NCI-H2081 treated with DMSO at 0.1 percent for 48 hours (cell line): ENCODE data around the gene PNLIP.

Experiments
- DNase-seq: peaks from one replicate; lab custom pipeline; 2025; lab: John Stamatoyannopoulos, UW

Gene PNLIP

DNA sequence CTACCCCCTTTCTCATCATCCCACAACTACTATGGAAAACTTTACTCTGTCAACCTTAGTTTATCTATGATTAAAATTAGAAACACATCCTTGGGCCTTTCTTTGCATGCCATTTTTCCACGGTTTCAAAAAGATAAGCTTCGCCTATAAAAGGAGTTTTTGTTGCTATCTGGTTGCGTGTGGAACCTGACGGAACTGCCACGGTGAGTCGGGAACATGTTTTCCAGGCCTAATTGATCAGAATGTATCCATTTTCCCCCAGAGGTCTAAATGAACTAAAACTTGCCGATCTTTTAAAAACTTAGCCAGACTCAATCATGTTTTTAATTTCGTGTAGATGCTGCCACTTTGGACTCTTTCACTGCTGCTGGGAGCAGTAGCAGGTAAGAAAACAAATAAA lies at the start of gene PNLIP:
Gene PNLIP, plus strand, starts transcription at position 176 of the 400 bp plus-strand sequence. Its CDS starts 162 bp downstream, at position 338.
- no peak for DNase-seq

GRCh38 chr10:116504786-116505185 lies 40.9 kb upstream of the PNLIP start:
- DNase-seq = no peak

- no peak for DNase-seq
Measured at GRCh38 chr10:116510565-116510964, 35.2 kb upstream of the PNLIP start.

DNA sequence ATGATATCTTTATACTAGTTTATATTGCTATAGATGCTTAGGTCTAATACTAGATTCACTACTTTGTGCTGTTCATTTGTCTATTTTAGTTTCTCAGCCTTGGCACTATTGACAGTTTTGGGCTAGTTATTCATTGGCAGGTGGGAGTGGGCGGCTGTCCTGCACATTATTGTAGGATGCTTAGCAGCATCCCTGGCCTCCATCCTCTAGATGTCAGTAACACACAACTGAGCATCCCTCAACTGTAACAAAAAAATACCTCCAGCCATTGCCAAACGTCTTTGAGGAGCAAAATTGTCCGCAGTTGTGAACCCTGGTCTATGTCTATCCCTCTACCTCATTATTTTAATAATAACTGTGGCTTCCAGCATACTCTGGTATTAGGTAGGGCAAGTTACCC lies 34.4 kb upstream of the PNLIP start:
- DNase-seq = no peak

DNA sequence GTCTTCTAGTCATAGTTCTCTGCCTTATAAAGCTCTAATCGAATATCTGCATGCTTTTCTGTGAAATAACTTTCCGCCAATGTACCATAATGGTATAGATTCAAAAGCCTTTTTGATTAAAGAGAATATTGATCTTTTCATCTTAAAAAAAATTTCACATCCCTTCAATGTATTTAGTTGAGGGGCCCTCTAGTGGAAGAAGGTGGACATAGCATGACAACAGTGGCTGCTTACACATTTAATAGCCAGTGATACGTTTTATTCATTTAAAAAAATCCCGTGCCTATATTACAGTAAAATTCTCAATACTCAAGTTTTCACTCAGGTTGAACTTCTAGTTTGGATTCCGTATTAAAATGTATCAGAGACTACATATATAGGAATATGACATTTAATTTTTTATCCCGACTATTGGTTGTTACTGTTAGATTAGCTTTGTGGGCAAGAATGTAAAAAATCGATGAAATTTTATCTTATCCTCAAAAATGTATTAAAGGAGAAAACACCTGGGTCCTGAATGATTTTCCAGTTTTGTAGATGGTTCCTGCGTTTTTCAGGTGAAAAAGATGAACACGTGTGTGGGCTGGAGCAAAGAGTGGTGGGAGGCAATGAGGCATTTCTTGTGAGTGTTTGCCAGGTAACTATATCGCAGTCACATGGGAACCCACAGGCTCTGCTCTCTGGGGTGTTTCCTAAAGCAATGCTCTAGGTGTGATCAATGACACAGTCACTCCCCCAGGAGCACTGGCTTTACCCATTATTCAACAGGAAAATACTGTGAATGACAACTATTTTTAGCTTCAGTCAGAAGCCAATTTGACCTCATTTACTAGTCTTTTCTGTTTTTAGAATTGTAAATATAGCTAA lies 24.1 kb upstream of the PNLIP start:
- no peak for DNase-seq

- no peak for DNase-seq
Measured at GRCh38 chr10:116522803-116523381, 22.8 kb upstream of the PNLIP start.

GRCh38 chr10:116524736-116525135 lies 21.0 kb upstream of the PNLIP start:
- no peak for DNase-seq

DNA sequence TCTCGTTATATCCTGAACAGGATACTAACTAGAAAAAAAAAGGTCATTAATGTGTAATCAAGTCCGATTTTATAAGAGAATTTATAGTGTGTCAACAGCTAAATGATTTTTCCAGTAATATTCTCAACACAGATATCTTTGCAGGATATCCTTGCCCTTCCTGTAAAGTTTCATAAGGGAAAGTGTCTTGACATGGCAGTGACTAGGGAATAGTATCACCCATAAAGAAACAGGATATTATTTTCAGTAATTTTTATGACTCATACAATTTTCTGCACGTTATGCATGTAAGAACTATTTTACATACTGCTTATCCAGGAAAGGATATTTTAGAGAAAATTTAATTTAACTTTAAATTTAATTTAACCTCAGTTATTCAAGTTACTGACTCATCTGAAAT lies 19.5 kb upstream of the PNLIP start:
- no peak for DNase-seq

GRCh38 chr10:116536810-116537209 lies 8.9 kb upstream of the PNLIP start:
- no peak for DNase-seq

GRCh38 chr10:116538456-116538855 lies 7.3 kb upstream of the PNLIP start:
- no peak for DNase-seq

DNA sequence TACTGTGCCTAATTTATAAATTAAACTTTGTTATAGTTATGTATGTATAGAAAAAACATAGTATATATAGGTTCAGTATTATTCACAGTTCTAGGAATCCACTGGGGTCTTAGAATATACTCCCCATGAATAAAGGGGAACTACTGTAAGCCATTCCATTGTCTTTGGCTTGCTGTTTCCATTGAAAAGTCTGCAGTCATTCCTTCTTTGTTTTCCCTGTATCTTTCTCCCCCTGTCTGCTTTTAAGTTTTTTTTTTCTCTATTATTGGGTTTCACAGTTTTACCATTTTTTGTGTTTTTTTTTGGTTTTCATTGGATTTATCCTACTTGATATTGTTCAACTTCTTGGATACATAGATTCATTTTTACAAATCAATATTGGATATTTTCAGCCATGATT lies 6.7 kb upstream of the PNLIP start:
- no peak for DNase-seq

- no peak for DNase-seq
Measured at GRCh38 chr10:116540814-116541213, 4.9 kb upstream of the PNLIP start.

DNA sequence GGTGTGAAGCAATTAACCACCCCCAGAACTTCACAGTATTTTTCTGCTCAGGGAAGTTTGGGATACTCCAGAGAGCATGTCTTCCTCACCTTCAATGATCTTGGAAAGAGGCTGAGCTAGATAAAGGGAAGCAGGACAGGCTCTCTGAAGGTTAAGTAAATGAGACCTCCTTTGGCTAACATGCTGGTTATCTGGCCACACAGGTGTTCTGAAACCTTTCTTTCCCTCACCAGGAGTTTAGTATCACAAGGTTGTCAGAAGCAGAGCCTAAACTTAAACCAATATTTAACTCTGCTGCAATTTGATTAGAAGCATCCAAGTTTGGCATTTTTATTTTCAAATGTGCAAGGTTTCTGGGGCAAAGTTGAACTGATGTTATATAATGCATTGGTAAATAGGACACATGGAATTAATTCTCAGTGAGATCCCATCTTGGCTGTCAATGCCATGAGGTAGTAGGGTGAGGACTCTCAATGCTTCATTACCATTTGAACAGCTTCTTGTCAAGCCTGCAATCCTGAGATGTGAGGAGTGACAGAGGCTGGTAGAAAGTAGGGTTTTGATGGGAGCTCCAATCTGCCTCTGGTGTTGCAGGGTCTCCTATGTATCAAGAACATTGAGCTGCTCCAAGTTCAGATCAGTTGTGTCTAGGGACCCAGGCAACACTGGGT lies 3.6 kb upstream of the PNLIP start:
- no peak for DNase-seq

DNA sequence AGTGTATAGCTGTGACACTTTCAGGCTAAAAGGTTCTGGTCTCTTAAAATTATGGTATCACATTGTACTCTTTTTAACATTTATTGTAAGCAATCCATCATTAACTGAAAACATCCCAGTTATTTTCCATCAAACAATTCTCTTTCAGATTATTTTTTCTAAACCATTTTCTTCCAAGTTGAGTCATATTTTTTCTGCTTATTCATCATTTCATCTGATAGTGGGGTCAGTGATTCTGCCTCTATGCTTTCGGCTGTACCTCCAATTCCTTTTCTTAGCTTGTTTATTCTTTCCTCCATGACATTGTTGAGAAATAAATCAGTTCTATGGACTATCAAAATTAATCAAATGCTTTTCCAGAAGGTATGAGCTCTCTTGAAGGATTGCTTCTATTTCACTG lies 609 bp upstream of the PNLIP start:
- DNase-seq = no peak

DNA sequence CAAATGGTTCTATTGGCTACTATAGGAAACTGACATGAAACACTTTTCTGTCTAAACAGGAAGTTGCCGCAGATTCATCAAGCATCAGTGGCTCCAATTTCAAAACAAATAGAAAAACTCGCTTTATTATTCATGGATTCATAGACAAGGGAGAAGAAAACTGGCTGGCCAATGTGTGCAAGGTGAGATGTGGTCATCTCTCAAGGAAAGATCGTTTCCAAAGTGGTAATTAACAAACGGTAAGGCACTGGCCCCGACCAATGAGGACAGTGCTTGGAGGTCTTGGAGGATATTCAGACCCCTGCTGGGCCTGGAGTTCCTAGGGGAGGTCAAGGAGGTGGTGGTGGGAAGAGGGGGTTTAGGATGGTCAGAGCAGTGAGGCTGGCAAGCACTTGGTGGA lies 2.6 kb downstream of the PNLIP start:
- DNase-seq = no peak

- DNase-seq = no peak
Measured at GRCh38 chr10:116553378-116553980, 7.7 kb downstream of the PNLIP start.

DNA sequence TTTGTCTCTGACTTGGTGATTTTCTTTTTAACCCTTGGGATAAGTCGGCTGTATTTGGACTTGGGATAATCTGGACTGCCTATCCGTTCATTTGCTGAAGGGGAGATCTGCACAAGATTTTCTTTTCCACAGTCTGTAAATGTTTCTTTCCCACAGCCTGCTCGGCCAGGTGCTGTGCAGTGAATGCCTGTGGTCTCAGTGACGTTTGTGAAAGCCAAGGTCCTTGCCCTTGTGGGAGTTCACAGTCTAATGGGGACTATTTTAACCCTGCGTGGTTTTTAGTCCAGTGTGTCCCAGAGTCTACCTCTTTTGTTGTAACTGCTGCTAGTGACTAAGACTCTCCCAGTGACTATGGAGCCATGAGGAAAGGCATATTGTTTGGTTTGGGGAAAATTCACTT lies 8.9 kb downstream of the PNLIP start:
- no peak for DNase-seq

- DNase-seq = no peak
Measured at GRCh38 chr10:116555880-116556279, 10.1 kb downstream of the PNLIP start.

GRCh38 chr10:116557305-116557880 lies 11.7 kb downstream of the PNLIP start:
- DNase-seq = no peak

DNA sequence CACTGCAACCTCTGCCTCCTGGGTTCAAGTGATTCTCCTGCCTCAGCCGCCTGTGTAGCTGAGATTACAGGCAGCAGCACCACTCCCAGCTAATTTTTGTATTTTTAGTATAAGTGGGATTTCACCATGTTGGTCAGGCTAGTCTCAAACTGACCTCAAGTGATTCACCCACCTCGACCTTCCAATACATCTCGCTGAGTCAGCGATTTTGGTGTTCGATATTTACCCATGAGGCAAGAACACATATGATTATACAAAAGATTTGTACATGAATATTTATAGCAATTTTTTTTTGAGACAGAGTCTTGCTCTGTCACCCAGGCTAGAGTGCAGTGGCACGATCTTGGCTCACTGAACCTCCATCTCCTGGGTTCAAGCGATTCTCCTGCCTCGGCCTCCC lies 19.8 kb downstream of the PNLIP start:
- DNase-seq = no peak

- no peak for DNase-seq
Measured at GRCh38 chr10:116566932-116567331, 21.2 kb downstream of the PNLIP start.

DNA sequence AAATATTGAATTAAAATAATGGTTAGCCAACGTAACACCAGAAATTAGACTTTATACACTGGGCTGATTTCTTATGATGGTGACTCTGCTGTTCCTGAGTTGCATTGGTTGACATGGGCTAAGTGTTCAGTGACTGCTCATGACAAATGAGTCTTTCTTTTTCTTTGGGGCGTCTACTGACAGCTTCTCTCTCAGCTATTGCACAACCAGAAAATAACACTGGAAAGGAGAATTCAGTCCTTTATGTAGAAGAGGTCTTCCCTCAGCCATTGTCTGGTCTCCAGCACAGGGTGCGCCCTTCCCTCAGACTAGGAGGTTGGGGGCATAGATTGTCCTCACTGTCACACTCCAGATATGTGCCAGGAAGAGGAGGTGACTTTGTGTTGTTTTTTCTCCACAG lies 21.6 kb downstream of the PNLIP start:
- no peak for DNase-seq
